K562 (cell line): Measurements from ENCODE around the gene GTF2A2. TPM values are rescaled to one million over a fixed set of nuclear protein-coding genes. Genes with fewer than 3 reads are reported as not detected.

Experiments
- ATAC-seq: fragments of 200-7000 bp; cut with Tn5 transposase; 3 replicates; pipeline ENCODE4 v1.9.1; 2020; ENCODE audit warnings: moderate library complexity
- Bru-seq: library from RNA; stranded (reverse); fragments of 400-500 nt; gene quantifications from one replicate; lab custom pipeline; 2021; lab: Mats Ljungman, UMichigan
- BruChase-seq, 2 experiments: library from RNA; stranded (reverse); fragments of 400-500 nt; gene quantifications; one replicate each; lab custom pipeline; 2021; lab: Mats Ljungman, UMichigan
- BruUV-seq: library from RNA; stranded (reverse); fragments of 400-500 nt; replicated peaks from 2 replicates; lab custom pipeline; 2021; lab: Mats Ljungman, UMichigan
- CTCF ChIA-PET: fragments of 300-600 bp; formaldehyde crosslinking; extraction: SDS; loops from one replicate; lab custom pipeline; 2021; ENCODE audit warnings: low intra/inter-chr PET ratio; lab: Yijun Ruan, JAX
- POLR2A ChIA-PET: fragments of 300-600, 350-650 bp; sonication (Branson Sonifier 250); formaldehyde crosslinking; extraction: SDS; loops from one replicate; lab custom pipeline; 2021; ENCODE audit warnings: antibody characterized with exemption, inconsistent platforms; lab: Yijun Ruan, JAX
- DNase-seq, 4 experiments: peaks; one replicate each; pipeline versions ENCODE4 v3.0.0 to v3.0.0-alpha.2; 2011 to 2018; ENCODE audit warnings: low spot score in 3 of 4, mixed read lengths in 3 of 4; ENCODE audit errors: extremely low read depth in 1 of 4
- FAIRE-seq: peaks from 2 replicates; lab custom pipeline; 2011; peaks lifted over from hg19 to GRCh38; lab: Jason Lieb, UNC
- H2AFZ ChIP-seq: 2 replicates; pipeline ENCODE4 v1.6.0; 2011; ENCODE audit warnings: low read depth, low read length, control low read depth, inconsistent platforms
- H3K27ac ChIP-seq: fragments of 200-600 bp; 3 replicates; pipeline ENCODE4 v1.8.0; 2011; ENCODE audit warnings: low read depth, mild to moderate bottlenecking, control low read depth, inconsistent platforms, low read length, moderate library complexity, mixed read lengths; ENCODE audit errors: extremely low read depth
- H3K27me3 ChIP-seq, 2 experiments: fragments of 300-600 bp in 1 of 2; 2 replicates in 1 of 2; 3 replicates in 1 of 2; pipeline versions ENCODE4 v1.6.0 to v1.8.0; 2011; ENCODE audit warnings: inconsistent platforms in 2 of 2, low read length in 2 of 2, mild to moderate bottlenecking in 1 of 2, mixed read lengths in 1 of 2, moderate library complexity in 1 of 2; ENCODE audit not compliant: control insufficient read depth in 2 of 2, insufficient read depth in 2 of 2
- H3K36me3 ChIP-seq: fragments of 300-600 bp; 3 replicates; pipeline ENCODE4 v1.8.0; 2011; ENCODE audit warnings: mild to moderate bottlenecking, low read length, inconsistent platforms; ENCODE audit not compliant: control insufficient read depth, insufficient read depth
- H3K4me1 ChIP-seq, 2 experiments: fragments of 200-600 bp in 1 of 2; replicated peaks in 1 of 2; 2 replicates in 1 of 2; 3 replicates in 1 of 2; pipeline versions ENCODE4 v1.5.1 to v1.8.0; 2011; ENCODE audit warnings: inconsistent platforms in 2 of 2, low read length in 2 of 2, mild to moderate bottlenecking in 1 of 2, mixed read lengths in 1 of 2, moderate library complexity in 1 of 2; ENCODE audit not compliant: control insufficient read depth in 2 of 2, insufficient read depth in 2 of 2
- H3K4me2 ChIP-seq: 2 replicates; pipeline ENCODE4 v1.6.1; 2011; ENCODE audit warnings: low read length, control low read depth, inconsistent platforms, mixed read lengths; ENCODE audit not compliant: insufficient read depth
- H3K4me3 ChIP-seq: fragments of 200-600 bp; sonication (generic), shearing (Covaris generic); 2 replicates; pipeline ENCODE4 v1.5.1; 2016; ENCODE audit warnings: control low read depth, inconsistent platforms
- H3K79me2 ChIP-seq: fragments of 200-600 bp; 3 replicates; pipeline ENCODE4 v1.8.0; 2011; ENCODE audit warnings: low read length, inconsistent platforms; ENCODE audit not compliant: control insufficient read depth, insufficient read depth
- H3K9ac ChIP-seq, 2 experiments: 2 replicates each; pipeline versions ENCODE4 v1.6.0 to v1.6.1; 2011; ENCODE audit warnings: low read depth in 2 of 2, low read length in 2 of 2, control low read depth in 1 of 2, inconsistent platforms in 1 of 2, mild to moderate bottlenecking in 1 of 2, mixed read lengths in 1 of 2; ENCODE audit not compliant: insufficient read depth in 1 of 2
- H3K9me1 ChIP-seq: one replicate; pipeline ENCODE4 v1.6.0; 2011; ENCODE audit warnings: inconsistent platforms, mild to moderate bottlenecking, low read length, moderate library complexity; ENCODE audit not compliant: control insufficient read depth, insufficient read depth
- H3K9me3 ChIP-seq: replicated peaks from 2 replicates; pipeline ENCODE4 v1.5.1; 2011; ENCODE audit warnings: low read depth, low read length, inconsistent platforms; ENCODE audit not compliant: control insufficient read depth, insufficient read depth
- H4K20me1 ChIP-seq: replicated peaks from 2 replicates; pipeline ENCODE4 v1.6.1; 2011; ENCODE audit warnings: low read length, inconsistent platforms, mixed read lengths; ENCODE audit not compliant: control insufficient read depth, insufficient read depth
- BMI1 ChIP-seq: fragments of 150-350 bp; IDR thresholded peaks from 2 replicates; pipeline ENCODE4 v1.6.1; 2014; ENCODE audit warnings: low read length
- C11orf30 ChIP-seq: fragments of 450-650 bp; IDR thresholded peaks from 2 replicates; pipeline ENCODE4 v1.6.1; 2016; ENCODE audit warnings: low read depth, mild to moderate bottlenecking
- CTBP1 ChIP-seq: fragments of 450-650 bp; IDR thresholded peaks from 2 replicates; pipeline ENCODE4 v1.6.1; 2016; ENCODE audit warnings: borderline replicate concordance
- FOSL1 ChIP-seq: fragments of 200-800 bp; sonication (Bioruptor generic); conservative IDR thresholded peaks from 2 replicates; pipeline ENCODE4 v1.6.1; 2016; ENCODE audit warnings: missing genetic modification characterization, missing compliant biosample characterization
- MEIS2 ChIP-seq: fragments of 450-650 bp; IDR thresholded peaks from 2 replicates; pipeline ENCODE4 v1.6.1; 2014; ENCODE audit warnings: mild to moderate bottlenecking; ENCODE audit not compliant: partially characterized antibody
- NR4A1 ChIP-seq, 2 experiments: fragments of 250-450 bp in 1 of 2; fragments of 450-650 bp in 1 of 2; sonication (Bioruptor Pico) in 1 of 2; IDR thresholded peaks; 2 replicates each; pipeline versions ENCODE4 v1.4.0 to v1.6.1; 2016 to 2020; ENCODE audit warnings: mild to moderate bottlenecking in 2 of 2, missing compliant biosample characterization in 1 of 2, missing genetic modification characterization in 1 of 2, moderate library complexity in 1 of 2
- STAT6 ChIP-seq: sonication (generic); formaldehyde crosslinking; IDR thresholded peaks from 2 replicates; pipeline ENCODE4 v1.8.1; 2023; ENCODE audit warnings: mild to moderate bottlenecking, missing genetic modification reagents
- ZNF324 ChIP-seq: fragments of 250-450 bp; sonication (Bioruptor Pico); IDR thresholded peaks from 2 replicates; pipeline ENCODE4 v1.4.0; 2020; ENCODE audit warnings: mild to moderate bottlenecking
- ZNF354B ChIP-seq: fragments of 250-450 bp; sonication (Bioruptor Pico); IDR thresholded peaks from 2 replicates; pipeline ENCODE4 v1.4.0; 2020
- WGBS: fragments of 100-300 bp; shearing (Covaris generic); methylation state at CpG from one replicate; pipeline ENCODE4 v1.1.6; 2016; ENCODE audit warnings: low coverage, mixed read lengths; ENCODE audit not compliant: insufficient coverage; ENCODE audit errors: missing lambda C conversion rate; 5-methylcytosine and 5-hydroxymethylcytosine counted together
- in situ Hi-C: fragments of 300-500 bp; cut with MboI; formaldehyde crosslinking; loops from 4 replicates; pipeline ENCODE4 v1.15.0; 2018; ENCODE audit warnings: inconsistent platforms, mixed read lengths
- intact Hi-C: fragments of 100-400 bp; cut with micrococcal nuclease; formaldehyde crosslinking; loops from 2 replicates; pipeline ENCODE4 v1.14.2; 2022
- long read RNA-seq, 3 experiments: library from polyadenylated mRNA in 2 of 3; library from RNA in 1 of 3; unstranded in 2 of 3; stranded (forward) in 1 of 3; transcript quantifications; one replicate each; pipeline ENCODE4 v2.0.0, GENCODE V29; 2019 to 2022
- polyA minus RNA-seq, 3 experiments: library from RNA; depleted of rRNA, polyadenylated mRNA; stranded (reverse); fragments of >200 nt; gene quantifications; 2 replicates each; pipeline ENCODE4 v1.2.3, GENCODE V29; 2011
- polyA plus RNA-seq, 8 experiments: library from polyadenylated mRNA; depleted of rRNA in 4 of 8; stranded (reverse) in 5 of 8; unstranded in 3 of 8; fragments of >200 nt; fragmentation: Nextera tagmentation in 2 of 8; fragmentation: Illumina TruSeq in 1 of 8; extraction: Ambion mirVana in 2 of 8; extraction: Trizol in 1 of 8; gene quantifications; 2 replicates each; pipeline versions ENCODE4 v1.2.1 to v1.2.3, GENCODE V29; 2011 to 2014; ENCODE audit warnings: inconsistent platforms in 1 of 8, missing spikeins in 1 of 8
- total RNA-seq, 7 experiments: library from RNA; depleted of rRNA in 6 of 7; stranded (reverse); fragments of >200 nt in 6 of 7; fragmentation: Illumina TruSeq in 2 of 7; extraction: Trizol in 2 of 7; gene quantifications; 2 replicates each; pipeline versions ENCODE4 v1.2.1 to v1.2.3, GENCODE V29; 2011 to 2021; ENCODE audit warnings: low replicate concordance in 1 of 7

GTF2A2 gene, protein sequence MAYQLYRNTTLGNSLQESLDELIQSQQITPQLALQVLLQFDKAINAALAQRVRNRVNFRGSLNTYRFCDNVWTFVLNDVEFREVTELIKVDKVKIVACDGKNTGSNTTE
- 10.7 and 24.3 TPM in 2 replicates for total RNA-seq (2011; cell fraction: chromatin; rRNA removed; ENCODE audit: low replicate concordance)
- 9.5 and 11.7 TPM in 2 replicates for total RNA-seq (2011; cell fraction: nucleolus; rRNA removed)
- total RNA-seq (2011; cell fraction: nucleoplasm; rRNA removed) = 17.7 and 36.6 TPM in 2 replicates
- total RNA-seq (2014; rRNA removed) (104 and 128 TPM in 2 replicates), total RNA-seq (2014; rRNA removed; fragmentation: Illumina TruSeq; extraction: Trizol) (173 and 212 TPM in 2 replicates), total RNA-seq (2015; rRNA removed; fragmentation: Illumina TruSeq; extraction: Trizol) (144 and 167 TPM in 2 replicates), total RNA-seq (2021) (220 and 237 TPM in 2 replicates), polyA plus RNA-seq (2011; rRNA removed) (106 and 159 TPM in 2 replicates), polyA plus RNA-seq (2014; fragmentation: Illumina TruSeq; extraction: Trizol) (149 and 172 TPM in 2 replicates), polyA plus RNA-seq (2014; fragmentation: Nextera tagmentation; extraction: Ambion mirVana) (100 to 1,000 TPM; 523 to 656 TPM), polyA plus RNA-seq (2014; rRNA removed) (133 TPM in 2 replicates), polyA minus RNA-seq (2011; rRNA and poly(A)+ RNA removed) (30.8 and 33.9 TPM in 2 replicates), Bru-seq, nascent RNA (percentile 87 among the genes with signal in this experiment), BruChase-seq, experiment 1, labeled RNA remaining after a 2-hour chase (percentile 90 among the genes with signal in this experiment), BruChase-seq, experiment 2, labeled RNA remaining after a 6-hour chase (percentile 89 among the genes with signal in this experiment)
- polyA plus RNA-seq (2011; cell fraction: cytosol; rRNA removed) = 73.3 and 80.2 TPM in 2 replicates
- polyA plus RNA-seq (2011; cell fraction: nucleus; rRNA removed) = 32.4 and 47.1 TPM in 2 replicates
- polyA plus RNA-seq (2012) = 118 and 160 TPM in 2 replicates
- 15.9 and 44.0 TPM in 2 replicates for polyA minus RNA-seq (2011; cell fraction: cytosol; rRNA and poly(A)+ RNA removed)
- polyA minus RNA-seq (2011; cell fraction: nucleus; rRNA and poly(A)+ RNA removed) = 12.9 and 18.3 TPM in 2 replicates
- long read RNA-seq, experiment 1, transcript GTF2A2-203 (5 exons, 758 nt) = minor isoform, 5 of 237 reads
- long read RNA-seq, experiment 1, transcript GTF2A2-202 (5 exons, 1,582 nt) = major isoform, 196 of 237 reads
- long read RNA-seq, experiment 1, transcript GTF2A2-205 (4 exons, 633 nt) = minor isoform, 5 of 237 reads
- long read RNA-seq, experiment 1, partial matches to known transcripts = 8 of 237 reads
- long read RNA-seq, experiment 1, other reads (novel, unspliced or antisense) = 18 of 237 reads
- long read RNA-seq, experiment 2, transcript GTF2A2-202 (5 exons, 1,582 nt) = major isoform, 84 of 116 reads
- long read RNA-seq, experiment 2, partial matches to known transcripts = 7 of 116 reads
- long read RNA-seq, experiment 2, other reads (novel, unspliced or antisense) = 19 of 116 reads
- long read RNA-seq, experiment 3, transcript GTF2A2-202 (5 exons, 1,582 nt) = major isoform, 162 of 193 reads
- long read RNA-seq, experiment 3, partial matches to known transcripts = 7 of 193 reads
- long read RNA-seq, experiment 3, other reads (novel, unspliced or antisense) = 15 of 193 reads

- peaks cover 11 to 19% of the 10 kb centered on the region in 2 experiments; a peak in 2 of 5 replicates for H3K4me1 ChIP-seq
- POLR2A ChIA-PET = interaction anchor here (0.6 to 2.0 kb wide), 12 partner anchors 10 to 754 kb away, joined by 3 to 19 read pairs (median 4); partner anchors contain the start of gene BNIP2
- in situ Hi-C loops (no loop called here), intact Hi-C loops (no loop called here)
- peaks cover 52% of the 10 kb centered on the region for H3K79me2 ChIP-seq
- peak within 1 kb of the TSS; percentile 88 for H3K4me3 ChIP-seq
- no peaks in the 10 kb centered on the region for H3K27me3 ChIP-seq
- peak; percentile 100 for ATAC-seq
- H4K20me1 ChIP-seq = 0 out of 2 replicates have a peak, but pooled peaks cover 3% of the 10 kb centered on the region
- peak within 1 kb of the TSS; percentile 81 for H2AFZ ChIP-seq
- peak within 1 kb of the TSS; percentile 95 to 98 for H3K9ac ChIP-seq
- peak; percentile 88 to 96 (median 91) for DNase-seq
- no peaks in the 10 kb centered on the region for H3K9me1 ChIP-seq
- CTCF ChIA-PET = no interaction called here
- peak within 1 kb of the TSS; percentile 88 for H3K27ac ChIP-seq
- 2% methylated on average over 42 of the region's 59 CpGs for WGBS
- no peaks in the 10 kb centered on the region for H3K9me3 ChIP-seq
- BruUV-seq = TSS peak; percentile 58
- peak; percentile 99 for FAIRE-seq
- H3K4me2 ChIP-seq = peak within 1 kb of the TSS; percentile 84
- peaks cover 59% of the 10 kb centered on the region for H3K36me3 ChIP-seq
- TF ChIP-seq ZNF324 (CRISPR knock-in tag) = no peak
- no peak for TF ChIP-seq FOSL1 (tag)
- no peak for TF ChIP-seq NR4A1 (CRISPR knock-in tag; IDR thresholded peaks at IDR 0.05)
- no peak for TF ChIP-seq NR4A1 (tag; IDR thresholded peaks at IDR 0.05)
- no peak for TF ChIP-seq BMI1
- no peak for TF ChIP-seq ZNF354B (CRISPR knock-in tag)
- TF ChIP-seq C11orf30 = no peak
- TF ChIP-seq STAT6 = no peak
- TF ChIP-seq MEIS2 = peak; percentile 75
- peak; percentile 29; the same call in 1 of the 2 replicates for TF ChIP-seq CTBP1
Observed at GRCh38 chr15:59656897-59657634, at the start of gene GTF2A2. GTF2A2 (minus strand) TSS chr15:59657515; CDS start chr15:59652277, 5,238 bp downstream.
